Neural cell (in vitro differentiated cells): Measurements from ENCODE around the gene CYP39A1. TPM values are rescaled to one million over a fixed set of nuclear protein-coding genes. Genes with fewer than 3 reads are reported as not detected.

Experiments
- H2AFZ ChIP-seq: fragments of 200-600, 300-800 bp; sonication (generic), shearing (Covaris generic); 2 replicates; pipeline ENCODE4 v1.6.0; 2014; ENCODE audit warnings: low read depth, mild to moderate bottlenecking, antibody characterized with exemption, low read length, moderate library complexity
- H3F3A ChIP-seq: fragments of 200-600 bp; shearing (Covaris generic); 2 replicates; pipeline ENCODE4 v1.6.1; 2016; ENCODE audit warnings: mild to moderate bottlenecking, moderate library complexity, mixed read lengths, antibody characterized with exemption, low read length; ENCODE audit not compliant: insufficient read depth, poor library complexity, severe bottlenecking
- H3K27ac ChIP-seq: fragments of 200-600, 300-800 bp; sonication (generic), shearing (Covaris generic); 2 replicates; pipeline ENCODE4 v1.5.1; 2014; ENCODE audit warnings: mild to moderate bottlenecking, low read length, moderate library complexity
- H3K27me3 ChIP-seq: fragments of 300-800, 200-600 bp; sonication (generic), shearing (Covaris generic); 2 replicates; pipeline ENCODE4 v1.6.0; 2014; ENCODE audit warnings: mild to moderate bottlenecking, low read depth, low read length, moderate library complexity; ENCODE audit not compliant: insufficient read depth
- H3K36me3 ChIP-seq: fragments of 300-800, 200-600 bp; sonication (generic), shearing (Covaris generic); 2 replicates; pipeline ENCODE4 v1.5.1; 2014; ENCODE audit warnings: mild to moderate bottlenecking, antibody characterized with exemption, low read length, moderate library complexity; ENCODE audit not compliant: insufficient read depth
- H3K4me2 ChIP-seq: fragments of 300-800, 200-600 bp; sonication (generic), shearing (Covaris generic); 2 replicates; pipeline ENCODE4 v1.6.0; 2014; ENCODE audit warnings: mild to moderate bottlenecking, low read length
- H3K4me3 ChIP-seq: fragments of 300-800, 200-600 bp; sonication (generic), shearing (Covaris generic); 2 replicates; pipeline ENCODE4 v1.5.1; 2014; ENCODE audit warnings: mild to moderate bottlenecking, low read length, moderate library complexity
- H3K79me2 ChIP-seq: fragments of 200-600 bp; shearing (Covaris generic); replicated peaks from 2 replicates; pipeline ENCODE4 v1.6.0; 2014; ENCODE audit warnings: mild to moderate bottlenecking, low read length, moderate library complexity; ENCODE audit not compliant: insufficient read depth
- H3K9ac ChIP-seq: fragments of 300-800, 200-600 bp; sonication (generic), shearing (Covaris generic); 2 replicates; pipeline ENCODE4 v1.6.1; 2016; ENCODE audit warnings: mild to moderate bottlenecking, low read length, mixed read lengths
- H3K9me2 ChIP-seq: fragments of 200-600 bp; shearing (Covaris generic); 2 replicates; pipeline ENCODE4 v1.6.1; 2016; ENCODE audit warnings: mild to moderate bottlenecking, low read length, mixed read lengths; ENCODE audit not compliant: insufficient read depth
- H3K9me3 ChIP-seq: fragments of 200-600, 300-800 bp; sonication (generic), shearing (Covaris generic); 2 replicates; pipeline ENCODE4 v1.6.1; 2016; ENCODE audit warnings: mild to moderate bottlenecking, mixed run types, low read length, moderate library complexity, mixed read lengths
- H4K20me1 ChIP-seq: fragments of 200-600 bp; shearing (Covaris generic); 2 replicates; pipeline ENCODE4 v1.6.1; 2016; ENCODE audit warnings: mild to moderate bottlenecking, mixed run types; ENCODE audit not compliant: insufficient read depth
- EP300 ChIP-seq: fragments of 450-650 bp; conservative IDR thresholded peaks from 2 replicates; pipeline ENCODE4 v1.6.1; 2014; ENCODE audit warnings: antibody characterized with exemption, mild to moderate bottlenecking, moderate library complexity; ENCODE audit not compliant: poor library complexity, severe bottlenecking
- EZH2 ChIP-seq: fragments of 200-600, 300-800 bp; shearing (Covaris generic), sonication (generic); IDR thresholded peaks from 2 replicates; pipeline ENCODE4 v1.6.1; 2014; ENCODE audit warnings: antibody characterized with exemption, low read length, borderline replicate concordance, mild to moderate bottlenecking; ENCODE audit not compliant: insufficient read depth, poor library complexity, severe bottlenecking
- MXI1 ChIP-seq: fragments of 450-650 bp; conservative IDR thresholded peaks from 2 replicates; pipeline ENCODE4 v1.6.1; 2014; ENCODE audit warnings: antibody characterized with exemption, mild to moderate bottlenecking; ENCODE audit not compliant: poor library complexity, severe bottlenecking
- POLR2AphosphoS5 ChIP-seq: IDR thresholded peaks from 2 replicates; pipeline ENCODE4 v1.6.1; 2012
- RAD21 ChIP-seq: fragments of 450-650 bp; conservative IDR thresholded peaks from 2 replicates; pipeline ENCODE4 v1.6.1; 2014; ENCODE audit warnings: antibody characterized with exemption, mild to moderate bottlenecking, moderate library complexity
- SMC3 ChIP-seq: fragments of 450-650 bp; conservative IDR thresholded peaks from 2 replicates; pipeline ENCODE4 v1.6.1; 2014; ENCODE audit warnings: antibody characterized with exemption, mild to moderate bottlenecking, moderate library complexity; ENCODE audit not compliant: poor library complexity
- TAF1 ChIP-seq: IDR thresholded peaks from 2 replicates; pipeline ENCODE4 v1.6.1; 2012; ENCODE audit warnings: low read depth
- polyA plus RNA-seq: library from polyadenylated mRNA; depleted of rRNA; stranded (reverse); fragments of >200 nt; gene quantifications from 2 replicates; pipeline ENCODE4 v1.2.3, GENCODE V29; 2014
- TF ChIP-seq, protein P1 (sequence below): fragments of 450-650 bp; IDR thresholded peaks from 2 replicates; pipeline ENCODE4 v1.5.1; 2014; ENCODE audit warnings: antibody characterized with exemption, mild to moderate bottlenecking, moderate library complexity; ENCODE audit not compliant: poor library complexity, severe bottlenecking
- TF ChIP-seq, protein P2 (sequence below): IDR thresholded peaks from 2 replicates; pipeline ENCODE4 v1.6.1; 2012; ENCODE audit warnings: borderline replicate concordance

Gene CYP39A1
- polyA plus RNA-seq, 1 donor from 2014 or later, result 1.4 TPM

DNA sequence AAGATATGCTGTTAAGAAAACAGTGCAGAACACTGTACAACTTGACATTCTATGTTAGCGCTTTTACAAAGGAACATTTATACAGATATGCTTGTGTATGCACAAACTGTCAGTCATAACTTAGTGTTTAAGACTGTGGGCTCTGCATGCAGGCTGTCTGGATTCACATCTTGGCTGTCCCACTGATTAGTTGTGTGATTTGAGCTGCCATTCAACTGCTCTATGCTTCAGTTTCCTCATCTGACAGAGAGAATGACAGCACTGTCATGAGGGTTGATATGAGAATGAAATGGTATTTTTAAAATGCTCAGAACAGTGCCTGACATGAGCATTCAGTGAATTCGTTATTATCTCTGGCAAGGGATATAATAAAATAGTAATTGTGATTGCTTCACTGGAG lies 8.9 kb upstream of the CYP39A1 start:
- Histone ChIP-seq H4K20me1 (no peaks in the 10 kb centered on the region), H3K36me3 (no peaks in the 10 kb centered on the region), H3K4me3 (no peak overlapping the region), H3K79me2 (no peaks in the 10 kb centered on the region), H3K4me2 (no peak overlapping the region), H2AFZ (no peak overlapping the region), H3F3A (no peaks in the 10 kb centered on the region), H3K9me2 (no peaks in the 10 kb centered on the region), H3K9me3 (no peaks in the 10 kb centered on the region), H3K27me3 (no peaks in the 10 kb centered on the region), H3K9ac (no peak overlapping the region), H3K27ac (no peak overlapping the region)
- peak; percentile 86 for TF ChIP-seq POLR2AphosphoS5
- peak; percentile 99 for TF ChIP-seq EP300
- no peak for TF ChIP-seq TAF1

DNA sequence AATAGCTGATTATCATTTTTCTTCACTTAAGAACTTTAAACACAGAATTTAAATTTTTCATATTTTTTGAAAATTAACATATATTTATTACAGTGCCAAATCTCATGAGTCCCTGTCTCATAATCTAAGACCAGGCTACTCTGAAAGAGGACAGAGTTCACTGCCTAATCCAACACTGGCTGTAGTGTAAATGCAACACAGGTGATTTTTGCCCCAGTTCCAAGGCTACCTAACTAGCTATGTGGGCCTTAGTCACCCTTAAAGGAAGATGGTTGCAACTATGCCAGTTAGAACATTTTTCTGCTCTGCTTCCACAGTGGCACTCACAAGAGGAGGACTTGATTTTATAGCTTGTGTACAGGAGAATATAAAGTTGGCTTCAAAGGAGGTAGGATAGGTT lies 5.0 kb upstream of the CYP39A1 start:
- H3K36me3 ChIP-seq, result no peaks in the 10 kb centered on the region
- H3K4me2 ChIP-seq, result no peak overlapping the region
- TF ChIP-seq TAF1 (no peak), RAD21 (no peak), MXI1 (no peak), EZH2 (no peak), POLR2AphosphoS5 (no peak), EP300 (no peak), SMC3 (no peak)
- TF ChIP-seq, protein P1, sequence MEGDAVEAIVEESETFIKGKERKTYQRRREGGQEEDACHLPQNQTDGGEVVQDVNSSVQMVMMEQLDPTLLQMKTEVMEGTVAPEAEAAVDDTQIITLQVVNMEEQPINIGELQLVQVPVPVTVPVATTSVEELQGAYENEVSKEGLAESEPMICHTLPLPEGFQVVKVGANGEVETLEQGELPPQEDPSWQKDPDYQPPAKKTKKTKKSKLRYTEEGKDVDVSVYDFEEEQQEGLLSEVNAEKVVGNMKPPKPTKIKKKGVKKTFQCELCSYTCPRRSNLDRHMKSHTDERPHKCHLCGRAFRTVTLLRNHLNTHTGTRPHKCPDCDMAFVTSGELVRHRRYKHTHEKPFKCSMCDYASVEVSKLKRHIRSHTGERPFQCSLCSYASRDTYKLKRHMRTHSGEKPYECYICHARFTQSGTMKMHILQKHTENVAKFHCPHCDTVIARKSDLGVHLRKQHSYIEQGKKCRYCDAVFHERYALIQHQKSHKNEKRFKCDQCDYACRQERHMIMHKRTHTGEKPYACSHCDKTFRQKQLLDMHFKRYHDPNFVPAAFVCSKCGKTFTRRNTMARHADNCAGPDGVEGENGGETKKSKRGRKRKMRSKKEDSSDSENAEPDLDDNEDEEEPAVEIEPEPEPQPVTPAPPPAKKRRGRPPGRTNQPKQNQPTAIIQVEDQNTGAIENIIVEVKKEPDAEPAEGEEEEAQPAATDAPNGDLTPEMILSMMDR, result no peak
- TF ChIP-seq, protein P2, sequence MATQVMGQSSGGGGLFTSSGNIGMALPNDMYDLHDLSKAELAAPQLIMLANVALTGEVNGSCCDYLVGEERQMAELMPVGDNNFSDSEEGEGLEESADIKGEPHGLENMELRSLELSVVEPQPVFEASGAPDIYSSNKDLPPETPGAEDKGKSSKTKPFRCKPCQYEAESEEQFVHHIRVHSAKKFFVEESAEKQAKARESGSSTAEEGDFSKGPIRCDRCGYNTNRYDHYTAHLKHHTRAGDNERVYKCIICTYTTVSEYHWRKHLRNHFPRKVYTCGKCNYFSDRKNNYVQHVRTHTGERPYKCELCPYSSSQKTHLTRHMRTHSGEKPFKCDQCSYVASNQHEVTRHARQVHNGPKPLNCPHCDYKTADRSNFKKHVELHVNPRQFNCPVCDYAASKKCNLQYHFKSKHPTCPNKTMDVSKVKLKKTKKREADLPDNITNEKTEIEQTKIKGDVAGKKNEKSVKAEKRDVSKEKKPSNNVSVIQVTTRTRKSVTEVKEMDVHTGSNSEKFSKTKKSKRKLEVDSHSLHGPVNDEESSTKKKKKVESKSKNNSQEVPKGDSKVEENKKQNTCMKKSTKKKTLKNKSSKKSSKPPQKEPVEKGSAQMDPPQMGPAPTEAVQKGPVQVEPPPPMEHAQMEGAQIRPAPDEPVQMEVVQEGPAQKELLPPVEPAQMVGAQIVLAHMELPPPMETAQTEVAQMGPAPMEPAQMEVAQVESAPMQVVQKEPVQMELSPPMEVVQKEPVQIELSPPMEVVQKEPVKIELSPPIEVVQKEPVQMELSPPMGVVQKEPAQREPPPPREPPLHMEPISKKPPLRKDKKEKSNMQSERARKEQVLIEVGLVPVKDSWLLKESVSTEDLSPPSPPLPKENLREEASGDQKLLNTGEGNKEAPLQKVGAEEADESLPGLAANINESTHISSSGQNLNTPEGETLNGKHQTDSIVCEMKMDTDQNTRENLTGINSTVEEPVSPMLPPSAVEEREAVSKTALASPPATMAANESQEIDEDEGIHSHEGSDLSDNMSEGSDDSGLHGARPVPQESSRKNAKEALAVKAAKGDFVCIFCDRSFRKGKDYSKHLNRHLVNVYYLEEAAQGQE, result no peak
- no peaks in the 10 kb centered on the region for H3K9me3 ChIP-seq
- H3K79me2 ChIP-seq, result no peaks in the 10 kb centered on the region
- H3K9me2 ChIP-seq, result no peaks in the 10 kb centered on the region
- no peak overlapping the region for H3K9ac ChIP-seq
- H3K27me3 ChIP-seq, result no peaks in the 10 kb centered on the region
- H2AFZ ChIP-seq, result no peak overlapping the region
- no peaks in the 10 kb centered on the region for H4K20me1 ChIP-seq
- no peak overlapping the region for H3K27ac ChIP-seq
- H3F3A ChIP-seq, result no peaks in the 10 kb centered on the region
- H3K4me3 ChIP-seq, result no peak overlapping the region

DNA sequence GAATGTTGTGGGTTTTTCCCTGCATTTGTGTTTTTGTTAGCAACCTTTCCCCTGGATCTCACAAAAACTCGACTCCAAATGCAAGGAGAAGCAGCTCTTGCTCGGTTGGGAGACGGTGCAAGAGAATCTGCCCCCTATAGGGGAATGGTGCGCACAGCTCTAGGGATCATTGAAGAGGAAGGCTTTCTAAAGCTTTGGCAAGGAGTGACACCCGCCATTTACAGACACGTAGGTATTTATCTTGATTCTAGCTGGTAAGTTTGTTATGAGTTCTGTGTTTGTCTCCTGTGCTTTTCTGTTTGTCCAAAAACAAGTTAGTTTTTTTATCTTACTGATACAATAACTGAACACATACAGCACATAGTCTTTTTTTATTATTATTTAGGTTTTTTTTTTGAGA lies 3.2 kb upstream of the CYP39A1 start:
- no peaks in the 10 kb centered on the region for H3F3A ChIP-seq
- no peak overlapping the region for H3K4me2 ChIP-seq
- H3K27me3 ChIP-seq, result no peaks in the 10 kb centered on the region
- H3K4me3 ChIP-seq, result no peak overlapping the region
- no peaks in the 10 kb centered on the region for H3K36me3 ChIP-seq
- TF ChIP-seq TAF1 (no peak), EZH2 (no peak), MXI1 (no peak), POLR2AphosphoS5 (no peak), RAD21 (no peak), SMC3 (no peak), EP300 (no peak)
- TF ChIP-seq, protein P1, result no peak
- TF ChIP-seq, protein P2, result no peak
- no peaks in the 10 kb centered on the region for H3K9me3 ChIP-seq
- no peak overlapping the region for H2AFZ ChIP-seq
- no peaks in the 10 kb centered on the region for H3K9me2 ChIP-seq
- no peaks in the 10 kb centered on the region for H4K20me1 ChIP-seq
- H3K79me2 ChIP-seq, result no peaks in the 10 kb centered on the region
- no peak overlapping the region for H3K9ac ChIP-seq
- no peak overlapping the region for H3K27ac ChIP-seq
